Colonic mucosa (tissue), 4 donors: Measurements from ENCODE around the gene TBC1D16. TPM values are rescaled to one million over a fixed set of nuclear protein-coding genes. Genes with fewer than 3 reads are reported as not detected.

Source experiments
- DNase-seq: peaks from one replicate; pipeline ENCODE4 v3.0.0-alpha.2; 2020
- H3K27ac ChIP-seq: fragments of 200-600 bp; one replicate; pipeline ENCODE4 v1.8.0; 2021
- H3K27me3 ChIP-seq: fragments of 200-600 bp; one replicate; pipeline ENCODE4 v1.8.0; 2021
- H3K36me3 ChIP-seq: fragments of 200-600 bp; one replicate; pipeline ENCODE4 v1.8.0; 2021
- H3K4me1 ChIP-seq: fragments of 200-600 bp; one replicate; pipeline ENCODE4 v1.8.0; 2021; ENCODE audit warnings: mild to moderate bottlenecking
- H3K4me3 ChIP-seq: fragments of 200-600 bp; one replicate; pipeline ENCODE4 v1.8.0; 2021
- H3K9ac ChIP-seq, 2 donors: one replicate each; pipeline ENCODE4 v1.7.0; 2013; ENCODE audit warnings: control low read depth in 2 of 2, low read depth in 2 of 2, low read length in 2 of 2
- H3K9me3 ChIP-seq: fragments of 200-600 bp; one replicate; pipeline ENCODE4 v1.8.0; 2021
- CTCF ChIP-seq: fragments of 200-600 bp; IDR thresholded peaks from one replicate; pipeline ENCODE4 v1.8.0; 2022; ENCODE audit warnings: antibody characterized with exemption, mild to moderate bottlenecking
- intact Hi-C: fragments of 100-400 bp; cut with DNase I; formaldehyde crosslinking; loops from one replicate; pipeline ENCODE4 v1.14.1; 2022
- total RNA-seq, 2 donors: library from RNA; stranded (reverse); fragmentation: NEBNext Ultra II Directional in 1 of 2; extraction: Animal tissue kit (Norgen Biotek cat#: 25700) in 1 of 2; gene quantifications; one replicate each; pipeline ENCODE4 v1.2.1, GENCODE V29; 2021
- donor health status: healthy.
- donor health status: DM: no; HTN: no; CAD: no.
- donor health status: DM: no; HTN: no; CAD: no.

Gene TBC1D16
- total RNA-seq, 2 donors from 2014 or later: 14.4 to 19.8 TPM

GRCh38 chr17:80026359-80027042 lies 9.2 kb downstream of the TBC1D16 start:
- peak; percentile 53 for DNase-seq
- Histone ChIP-seq H3K27ac (no peak overlapping the region), H3K4me3 (no peak overlapping the region), H3K36me3 (no peaks in the 10 kb centered on the region), H3K9ac (no peak overlapping the region), H3K27me3 (no peaks in the 10 kb centered on the region), H3K4me1 (peaks cover 16% of the 10 kb centered on the region), H3K9me3 (no peaks in the 10 kb centered on the region)
- no peak for TF ChIP-seq CTCF
- intact Hi-C loops: no loop called here

- intact Hi-C loops: no loop called here
- Histone ChIP-seq H3K27me3 (no peaks in the 10 kb centered on the region), H3K9me3 (no peaks in the 10 kb centered on the region), H3K27ac (peak overlapping the region; percentile 13), H3K4me1 (peaks cover 14% of the 10 kb centered on the region), H3K9ac (no peak overlapping the region), H3K4me3 (no peak overlapping the region), H3K36me3 (no peaks in the 10 kb centered on the region)
- no peak for DNase-seq
- TF ChIP-seq CTCF: no peak
Measured at GRCh38 chr17:80025796-80026195, 9.9 kb downstream of the TBC1D16 start.

GRCh38 chr17:80025140-80025539 lies 10.5 kb downstream of the TBC1D16 start:
- Histone ChIP-seq H3K4me1 (peaks cover 12% of the 10 kb centered on the region), H3K27ac (peak overlapping the region; percentile 13), H3K9ac (no peak overlapping the region), H3K4me3 (no peak overlapping the region), H3K9me3 (no peaks in the 10 kb centered on the region), H3K27me3 (no peaks in the 10 kb centered on the region), H3K36me3 (no peaks in the 10 kb centered on the region)
- no peak for TF ChIP-seq CTCF
- intact Hi-C loops: no loop called here
- DNase-seq: no peak

- no peaks in the 10 kb centered on the region for H3K36me3 ChIP-seq
- no peak overlapping the region for H3K27ac ChIP-seq
- no peak overlapping the region for H3K4me3 ChIP-seq
- H3K4me1 ChIP-seq: peaks cover 12% of the 10 kb centered on the region
- intact Hi-C loops: no loop called here
- TF ChIP-seq CTCF: no peak
- no peaks in the 10 kb centered on the region for H3K27me3 ChIP-seq
- peak overlapping the region in 1 of 2 donors; percentile 55 for H3K9ac ChIP-seq
- H3K9me3 ChIP-seq: no peaks in the 10 kb centered on the region
- no peak for DNase-seq
Measured at GRCh38 chr17:80024206-80024972, 11.3 kb downstream of the TBC1D16 start.

GRCh38 chr17:80023481-80024205 lies 12.0 kb downstream of the TBC1D16 start:
- intact Hi-C loops: no loop called here
- no peak for DNase-seq
- Histone ChIP-seq H3K36me3 (no peaks in the 10 kb centered on the region), H3K9ac (peak overlapping the region; percentile 39 to 55), H3K9me3 (no peaks in the 10 kb centered on the region), H3K27ac (no peak overlapping the region), H3K4me1 (peaks cover 12% of the 10 kb centered on the region), H3K4me3 (no peak overlapping the region), H3K27me3 (no peaks in the 10 kb centered on the region)
- TF ChIP-seq CTCF: no peak
